GDM1 (cell line): ENCODE results near the gene OPTC.

ENCODE experiments used
- DNase-seq: peaks from one replicate; lab custom pipeline; 2025; lab: John Stamatoyannopoulos, UW

Gene OPTC

GRCh38 chr1:203491664-203492063, 2.3 kb upstream of the OPTC start:
- no peak for DNase-seq

- no peak for DNase-seq
These were observed 1.7 kb upstream of the OPTC start for GRCh38 chr1:203492082-203492747.

- DNase-seq = no peak
These were observed 1.2 kb upstream of the OPTC start for GRCh38 chr1:203492748-203493130.

GRCh38 chr1:203495845-203496244, 1.9 kb downstream of the OPTC start:
- DNase-seq = no peak

- DNase-seq = no peak
These were observed 3.4 kb downstream of the OPTC start for GRCh38 chr1:203497269-203497777.

GRCh38 chr1:203499643-203500278, 5.8 kb downstream of the OPTC start:
- DNase-seq = no peak

- DNase-seq = no peak
These were observed 6.3 kb downstream of the OPTC start for GRCh38 chr1:203500279-203500678.

- no peak for DNase-seq
These were observed 9.9 kb downstream of the OPTC start for GRCh38 chr1:203503836-203504235.

- DNase-seq = peak; percentile 12
These were observed 10.7 kb downstream of the OPTC start for GRCh38 chr1:203504400-203505250.

- no peak for DNase-seq
These were observed 11.7 kb downstream of the OPTC start for GRCh38 chr1:203505526-203506204.

GRCh38 chr1:203506858-203507626, 13.1 kb downstream of the OPTC start:
- DNase-seq = no peak

GRCh38 chr1:203507759-203508158, 13.8 kb downstream of the OPTC start:
- no peak for DNase-seq

- no peak for DNase-seq
These were observed 14.6 kb downstream of the OPTC start for GRCh38 chr1:203508463-203509073.

- no peak for DNase-seq
These were observed 15.2 kb downstream of the OPTC start for GRCh38 chr1:203509135-203509534.

- no peak for DNase-seq
These were observed 17.6 kb downstream of the OPTC start for GRCh38 chr1:203511513-203511912.

- no peak for DNase-seq
These were observed 18.0 kb downstream of the OPTC start for GRCh38 chr1:203511930-203512329.

GRCh38 chr1:203512517-203512847, 18.5 kb downstream of the OPTC start:
- DNase-seq = no peak

- peak; percentile 32 for DNase-seq
These were observed 19.1 kb downstream of the OPTC start for GRCh38 chr1:203512848-203513584.

GRCh38 chr1:203513585-203514031, 19.7 kb downstream of the OPTC start:
- no peak for DNase-seq

- no peak for DNase-seq
These were observed 22.2 kb downstream of the OPTC start for GRCh38 chr1:203516184-203516583.
